ENCODE results near the gene RAB1A.

Gene RAB1A

GRCh38 chr2:65103013-65103715, 26.7 kb downstream of the RAB1A start:
- no peak overlapping the region for H3K4me3 ChIP-seq (ENCODE audit: low read length)
- DNase-seq (ENCODE audit: low read depth, low spot score), result no peak

- no peak for DNase-seq (ENCODE audit: low read depth, low spot score)
- H3K4me3 ChIP-seq (ENCODE audit: low read length), result no peak overlapping the region
Measured at GRCh38 chr2:65101071-65101470, 28.8 kb downstream of the RAB1A start.

- H3K4me3 ChIP-seq (ENCODE audit: low read length), result no peak overlapping the region
- DNase-seq (ENCODE audit: low read depth, low spot score), result no peak
Measured at GRCh38 chr2:65098741-65099140, 31.2 kb downstream of the RAB1A start.

- no peak overlapping the region for H3K4me3 ChIP-seq (ENCODE audit: low read length)
- DNase-seq (ENCODE audit: low read depth, low spot score), result no peak
Measured at GRCh38 chr2:65097844-65098243, 32.1 kb downstream of the RAB1A start.

- DNase-seq (ENCODE audit: low read depth, low spot score), result no peak
Measured at GRCh38 chr2:65096948-65097347, 33.0 kb downstream of the RAB1A start.

GRCh38 chr2:65093211-65093610, 36.7 kb downstream of the RAB1A start:
- DNase-seq (ENCODE audit: low read depth, low spot score), result no peak
- no peak overlapping the region for H3K4me3 ChIP-seq (ENCODE audit: low read length)

More at GRCh38 chr2:65096948-65097347, 33.0 kb downstream of the RAB1A start:
- H3K4me3 ChIP-seq (ENCODE audit: low read length), result no peak overlapping the region

GRCh38 chr2:65092791-65093190, 37.1 kb downstream of the RAB1A start:
- no peak for DNase-seq (ENCODE audit: low read depth, low spot score)

GRCh38 chr2:65085148-65085547, 44.8 kb downstream of the RAB1A start:
- H3K4me3 ChIP-seq (ENCODE audit: low read length), result no peak overlapping the region
- no peak for DNase-seq (ENCODE audit: low read depth, low spot score)

More at GRCh38 chr2:65092791-65093190, 37.1 kb downstream of the RAB1A start:
- no peak overlapping the region for H3K4me3 ChIP-seq (ENCODE audit: low read length)

- peak; percentile 58 for DNase-seq (ENCODE audit: low read depth, low spot score)
- no peak overlapping the region for H3K4me3 ChIP-seq (ENCODE audit: low read length)
Measured at GRCh38 chr2:65081232-65081685, 48.6 kb downstream of the RAB1A start.

GRCh38 chr2:65079017-65079416, 50.9 kb downstream of the RAB1A start:
- H3K4me3 ChIP-seq (ENCODE audit: low read length), result no peak overlapping the region
- no peak for DNase-seq (ENCODE audit: low read depth, low spot score)

GRCh38 chr2:65077898-65078297, 52.0 kb downstream of the RAB1A start:
- no peak for DNase-seq (ENCODE audit: low read depth, low spot score)
- H3K4me3 ChIP-seq (ENCODE audit: low read length), result no peak overlapping the region

- H3K4me3 ChIP-seq (ENCODE audit: low read length), result no peak overlapping the region
- no peak for DNase-seq (ENCODE audit: low read depth, low spot score)
Measured at GRCh38 chr2:65076345-65076710, 53.6 kb downstream of the RAB1A start.

GRCh38 chr2:65075605-65076344, 54.1 kb downstream of the RAB1A start:
- no peak for DNase-seq (ENCODE audit: low read depth, low spot score)
- H3K4me3 ChIP-seq (ENCODE audit: low read length), result no peak overlapping the region

- H3K4me3 ChIP-seq (ENCODE audit: low read length), result no peak overlapping the region
- DNase-seq (ENCODE audit: low read depth, low spot score), result no peak
Measured at GRCh38 chr2:65075176-65075575, 54.7 kb downstream of the RAB1A start.

GRCh38 chr2:65073879-65074565, 55.9 kb downstream of the RAB1A start:
- no peak overlapping the region for H3K4me3 ChIP-seq (ENCODE audit: low read length)
- no peak for DNase-seq (ENCODE audit: low read depth, low spot score)

GRCh38 chr2:65072181-65072970, 57.5 kb downstream of the RAB1A start:
- H3K4me3 ChIP-seq (ENCODE audit: low read length), result no peak overlapping the region
- no peak for DNase-seq (ENCODE audit: low read depth, low spot score)

GRCh38 chr2:65071499-65072180, 58.3 kb downstream of the RAB1A start:
- DNase-seq (ENCODE audit: low read depth, low spot score), result no peak
- no peak overlapping the region for H3K4me3 ChIP-seq (ENCODE audit: low read length)

- no peak for DNase-seq (ENCODE audit: low read depth, low spot score)
- no peak overlapping the region for H3K4me3 ChIP-seq (ENCODE audit: low read length)
Measured at GRCh38 chr2:65070856-65071255, 59.0 kb downstream of the RAB1A start.

Data from Jurkat, Clone E6-1 (cell line).